Hepatocyte (in vitro differentiated cells): Measurements from ENCODE around the gene PEAR1. TPM values are rescaled to one million over a fixed set of nuclear protein-coding genes. Genes with fewer than 3 reads are reported as not detected.

Experiments used
- DNase-seq: peaks from one replicate; pipeline ENCODE4 v3.0.0-alpha.2; 2016; ENCODE audit warnings: low spot score
- H2AFZ ChIP-seq: fragments of 200-600 bp; sonication (generic); 2 replicates; pipeline ENCODE4 v1.6.0; 2016; ENCODE audit warnings: antibody characterized with exemption, mild to moderate bottlenecking
- H3K27ac ChIP-seq: fragments of 200-600 bp; sonication (generic); 2 replicates; pipeline ENCODE4 v1.5.1; 2016; ENCODE audit warnings: mild to moderate bottlenecking
- H3K27me3 ChIP-seq: fragments of 200-600 bp; sonication (generic); 2 replicates; pipeline ENCODE4 v1.6.1; 2016
- H3K36me3 ChIP-seq: fragments of 200-600 bp; sonication (generic); replicated peaks from 2 replicates; pipeline ENCODE4 v1.5.1; 2016; ENCODE audit warnings: low read depth; ENCODE audit not compliant: insufficient read depth
- H3K4me1 ChIP-seq: fragments of 200-600 bp; sonication (generic); 2 replicates; pipeline ENCODE4 v1.5.1; 2016; ENCODE audit warnings: mild to moderate bottlenecking, moderate library complexity; ENCODE audit not compliant: insufficient read depth
- H3K4me2 ChIP-seq: fragments of 200-600 bp; sonication (generic); 2 replicates; pipeline ENCODE4 v1.6.0; 2016
- H3K4me3 ChIP-seq: fragments of 200-600 bp; sonication (generic); 2 replicates; pipeline ENCODE4 v1.5.1; 2016; ENCODE audit warnings: mild to moderate bottlenecking
- H3K79me2 ChIP-seq: fragments of 200-600 bp; sonication (generic); 2 replicates; pipeline ENCODE4 v1.6.0; 2017; ENCODE audit warnings: mild to moderate bottlenecking
- H3K9me2 ChIP-seq: fragments of 200-600 bp; sonication (generic); replicated peaks from 2 replicates; pipeline ENCODE4 v1.6.0; 2017; ENCODE audit warnings: mild to moderate bottlenecking; ENCODE audit not compliant: insufficient read depth
- H3K9me3 ChIP-seq: fragments of 200-600 bp; sonication (generic); 2 replicates; pipeline ENCODE4 v1.5.1; 2016; ENCODE audit warnings: low read depth, mild to moderate bottlenecking
- H4K20me1 ChIP-seq: fragments of 200-600 bp; sonication (generic); 2 replicates; pipeline ENCODE4 v1.6.0; 2016; ENCODE audit warnings: mild to moderate bottlenecking; ENCODE audit not compliant: insufficient read depth, poor library complexity, severe bottlenecking
- EZH2 ChIP-seq: fragments of 200-600 bp; sonication (generic); IDR thresholded peaks from 2 replicates; pipeline ENCODE4 v1.6.1; 2016; ENCODE audit warnings: antibody characterized with exemption, mild to moderate bottlenecking, borderline replicate concordance
- EZH2phosphoT487 ChIP-seq: fragments of 200-600 bp; sonication (generic); IDR thresholded peaks from one replicate; pipeline ENCODE4 v1.6.1; 2018; ENCODE audit warnings: antibody characterized with exemption, mild to moderate bottlenecking, low read depth, moderate library complexity; ENCODE audit not compliant: unreplicated experiment, severe bottlenecking
- WGBS: methylation state at CpG from one replicate; pipeline ENCODE4 v1.1.6; 2016; ENCODE audit warnings: low lambda C conversion rate; ENCODE audit errors: missing lambda C conversion rate; 5-methylcytosine and 5-hydroxymethylcytosine counted together
- polyA plus RNA-seq: library from polyadenylated mRNA; unstranded; fragments of >200 nt; fragmentation: Nextera tagmentation; extraction: Ambion mirVana; gene quantifications from 2 replicates; pipeline ENCODE4 v1.2.1, GENCODE V29; 2016
- total RNA-seq: library from RNA; depleted of rRNA; stranded (reverse); fragments of >200 nt; gene quantifications from 2 replicates; pipeline ENCODE4 v1.2.3, GENCODE V29; 2014
- TF ChIP-seq, protein P1 (sequence below): fragments of 200-600 bp; sonication (generic); IDR thresholded peaks from 2 replicates; pipeline ENCODE4 v1.5.1; 2016; ENCODE audit warnings: antibody characterized with exemption, mild to moderate bottlenecking; ENCODE audit not compliant: poor library complexity

The PEAR1 gene
- total and polyA plus RNA-seq, 2 experiments from 2014 or later: 5.3 to 6.3 TPM

DNA sequence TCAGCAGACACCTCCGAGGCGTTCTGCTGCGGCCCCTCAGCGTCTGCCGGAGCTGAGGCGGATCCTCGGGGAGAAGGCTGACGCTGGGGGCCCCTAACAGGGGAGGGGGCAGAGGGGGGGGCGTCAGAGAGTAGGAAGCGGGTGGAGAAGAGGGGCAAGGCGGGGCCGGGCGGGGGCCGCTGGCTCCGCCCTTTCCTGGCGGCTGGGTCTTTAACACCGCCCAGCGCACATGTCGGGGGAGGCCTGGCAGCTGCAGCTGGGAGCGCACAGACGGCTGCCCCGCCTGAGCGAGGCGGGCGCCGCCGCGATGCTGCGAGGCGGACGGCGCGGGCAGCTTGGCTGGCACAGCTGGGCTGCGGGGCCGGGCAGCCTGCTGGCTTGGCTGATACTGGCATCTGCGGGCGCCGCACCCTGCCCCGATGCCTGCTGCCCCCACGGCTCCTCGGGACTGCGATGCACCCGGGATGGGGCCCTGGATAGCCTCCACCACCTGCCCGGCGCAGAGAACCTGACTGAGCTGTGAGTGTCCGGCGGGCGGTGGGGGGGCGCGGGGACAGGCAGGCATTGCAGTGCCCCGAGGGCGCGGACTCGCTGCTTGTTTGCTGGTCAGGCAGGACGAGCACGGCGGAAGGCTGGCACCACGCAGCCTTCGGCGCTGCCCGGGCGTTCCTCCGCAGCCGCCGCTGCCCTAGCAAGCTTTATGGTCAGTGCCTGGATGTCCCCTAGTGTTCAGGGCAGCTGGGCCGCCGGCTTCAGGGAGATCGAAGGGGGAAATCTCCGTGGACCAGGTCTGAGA, 32.7 kb upstream of the PEAR1 start, which contains the start of gene NTRK1:
Gene NTRK1, plus strand, starts transcription at position 238 of the 796 bp plus-strand sequence. Its CDS starts 70 bp downstream, at position 308.
- Histone ChIP-seq H3K27ac (no peak within 1 kb of the TSS), H4K20me1 (no peaks in the 10 kb centered on the region), H3K27me3 (peaks cover 94% of the 10 kb centered on the region), H3K9me3 (no peaks in the 10 kb centered on the region), H3K4me3 (peak within 1 kb of the TSS; percentile 24), H3K4me1 (peaks cover 26% of the 10 kb centered on the region), H3K36me3 (no peaks in the 10 kb centered on the region), H3K4me2 (peak within 1 kb of the TSS; percentile 89), H3K9me2 (no peaks in the 10 kb centered on the region), H3K79me2 (no peaks in the 10 kb centered on the region), H2AFZ (peak within 1 kb of the TSS; percentile 41)
- 10% methylated on average over 16 of the region's 69 CpGs for WGBS
- peak; percentile 61 for DNase-seq
- TF ChIP-seq EZH2: peak; percentile 77
- TF ChIP-seq EZH2phosphoT487: no peak

DNA sequence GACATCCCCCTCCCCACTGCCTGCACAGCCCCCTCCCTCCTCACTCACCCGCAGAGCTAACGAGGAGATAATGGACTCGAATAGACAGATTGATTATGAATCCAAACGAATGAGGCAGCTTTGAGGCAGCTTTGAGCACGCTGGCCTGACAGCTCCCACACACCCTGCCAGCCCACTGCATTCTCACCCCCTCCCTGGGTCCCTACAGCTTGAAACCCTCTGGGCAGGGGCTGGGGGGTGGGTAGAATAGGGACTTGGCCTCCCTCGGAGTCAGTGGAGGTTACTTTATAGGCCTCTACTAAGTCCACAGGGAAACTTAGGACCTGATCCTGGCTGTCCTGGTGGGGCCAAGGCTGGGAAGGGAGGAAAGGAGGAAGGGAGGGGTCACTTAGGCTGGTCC, 30.9 kb upstream of the PEAR1 start:
- Histone ChIP-seq H3K36me3 (no peaks in the 10 kb centered on the region), H3K4me2 (no peak overlapping the region), H3K27ac (no peak overlapping the region), H4K20me1 (no peaks in the 10 kb centered on the region), H3K9me2 (no peaks in the 10 kb centered on the region), H2AFZ (no peak overlapping the region), H3K4me3 (no peak overlapping the region), H3K79me2 (no peaks in the 10 kb centered on the region), H3K4me1 (peaks cover 26% of the 10 kb centered on the region), H3K9me3 (no peaks in the 10 kb centered on the region), H3K27me3 (peaks cover 82% of the 10 kb centered on the region)
- TF ChIP-seq EZH2 (no peak), EZH2phosphoT487 (no peak)
- TF ChIP-seq, protein P1, sequence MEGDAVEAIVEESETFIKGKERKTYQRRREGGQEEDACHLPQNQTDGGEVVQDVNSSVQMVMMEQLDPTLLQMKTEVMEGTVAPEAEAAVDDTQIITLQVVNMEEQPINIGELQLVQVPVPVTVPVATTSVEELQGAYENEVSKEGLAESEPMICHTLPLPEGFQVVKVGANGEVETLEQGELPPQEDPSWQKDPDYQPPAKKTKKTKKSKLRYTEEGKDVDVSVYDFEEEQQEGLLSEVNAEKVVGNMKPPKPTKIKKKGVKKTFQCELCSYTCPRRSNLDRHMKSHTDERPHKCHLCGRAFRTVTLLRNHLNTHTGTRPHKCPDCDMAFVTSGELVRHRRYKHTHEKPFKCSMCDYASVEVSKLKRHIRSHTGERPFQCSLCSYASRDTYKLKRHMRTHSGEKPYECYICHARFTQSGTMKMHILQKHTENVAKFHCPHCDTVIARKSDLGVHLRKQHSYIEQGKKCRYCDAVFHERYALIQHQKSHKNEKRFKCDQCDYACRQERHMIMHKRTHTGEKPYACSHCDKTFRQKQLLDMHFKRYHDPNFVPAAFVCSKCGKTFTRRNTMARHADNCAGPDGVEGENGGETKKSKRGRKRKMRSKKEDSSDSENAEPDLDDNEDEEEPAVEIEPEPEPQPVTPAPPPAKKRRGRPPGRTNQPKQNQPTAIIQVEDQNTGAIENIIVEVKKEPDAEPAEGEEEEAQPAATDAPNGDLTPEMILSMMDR: no peak
- 52% methylated on average over 5 of the region's 6 CpGs for WGBS
- DNase-seq: no peak

DNA sequence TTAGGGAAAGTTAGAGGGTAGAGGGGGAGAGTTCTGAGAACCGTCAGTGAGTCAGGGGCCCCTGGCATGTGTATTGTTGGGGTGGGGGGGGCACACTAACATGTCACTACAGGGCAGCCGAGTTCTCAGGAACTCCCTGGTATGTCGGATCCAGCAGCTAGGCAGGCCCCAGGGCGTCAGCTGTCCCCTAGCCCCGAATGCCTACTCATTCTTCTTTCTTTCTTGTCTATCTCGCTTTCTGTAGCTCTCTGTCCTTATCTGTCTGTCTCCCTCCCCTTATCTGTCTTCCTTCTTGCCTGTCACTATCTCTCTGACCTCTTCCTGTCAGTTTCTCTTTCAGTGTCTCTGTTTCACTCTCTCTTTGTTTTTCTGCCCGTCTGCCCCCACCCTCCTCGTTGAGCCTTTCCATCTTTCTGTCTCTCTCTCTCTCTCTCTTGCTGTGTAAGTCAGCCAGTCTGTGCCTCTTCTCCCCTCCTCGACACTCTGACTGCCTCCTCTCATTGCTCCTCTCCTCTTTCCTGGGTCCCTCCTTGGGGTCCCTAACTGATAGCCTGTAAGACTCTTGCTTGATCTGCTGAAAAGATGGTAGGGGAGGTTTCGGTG, 30.4 kb upstream of the PEAR1 start:
- WGBS: 46% methylated on average over 10 of the region's 10 CpGs

More for the DNA sequence above, 30.4 kb upstream of the PEAR1 start:
- H3K27me3 ChIP-seq: peaks cover 77% of the 10 kb centered on the region
- no peak overlapping the region for H3K27ac ChIP-seq
- H3K4me2 ChIP-seq: no peak overlapping the region
- H4K20me1 ChIP-seq: no peaks in the 10 kb centered on the region
- no peak for DNase-seq
- TF ChIP-seq, protein P1: no peak
- TF ChIP-seq EZH2phosphoT487 (no peak), EZH2 (no peak)
- H3K9me3 ChIP-seq: no peaks in the 10 kb centered on the region
- H3K4me1 ChIP-seq: peaks cover 26% of the 10 kb centered on the region
- no peak overlapping the region for H3K4me3 ChIP-seq
- H3K9me2 ChIP-seq: no peaks in the 10 kb centered on the region
- H2AFZ ChIP-seq: no peak overlapping the region
- H3K79me2 ChIP-seq: no peaks in the 10 kb centered on the region
- no peaks in the 10 kb centered on the region for H3K36me3 ChIP-seq
